ENCODE data around the gene EMID1. TPM values are rescaled to one million over a fixed set of nuclear protein-coding genes. Genes with fewer than 3 reads are reported as not detected.

The EMID1 gene
- polyA plus RNA-seq, 1 of the 3 experiments (the other 2 are of a cell fraction) = 1.1 TPM

DNA sequence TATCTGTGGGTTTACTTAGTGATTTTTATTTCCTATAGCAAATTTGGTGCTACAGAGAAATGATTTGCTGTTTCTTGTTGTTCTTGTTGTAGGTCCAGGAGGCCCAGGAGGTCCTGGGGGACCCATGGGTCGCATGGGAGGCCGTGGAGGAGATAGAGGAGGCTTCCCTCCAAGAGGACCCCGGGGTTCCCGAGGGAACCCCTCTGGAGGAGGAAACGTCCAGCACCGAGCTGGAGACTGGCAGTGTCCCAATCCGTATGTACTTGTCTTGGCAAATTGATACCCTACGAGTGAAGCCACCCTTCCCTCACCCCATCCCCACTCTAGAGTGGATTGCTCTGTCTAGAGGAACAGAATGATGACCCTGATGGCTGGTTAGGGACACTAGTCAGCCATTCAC, 92.9 kb downstream of the EMID1 start:
- Histone ChIP-seq H3K4me3 (ENCODE audit: low read depth in 2 of 2, low read length in 1 of 2) (no peak overlapping the region), H3K36me3 (replicated peaks in 1 of 2; ENCODE audit: control insufficient read depth in 1 of 2, insufficient read depth in 2 of 2, low read length in 1 of 2) (peaks cover 50 to 60% of the 10 kb centered on the region in 2 experiments), H3K9me3 (no peaks in the 10 kb centered on the region), H4K20me1 (ENCODE audit: insufficient read depth) (peaks cover 25% of the 10 kb centered on the region; the same call in 1 of the 2 replicates), H3K9ac (no peak overlapping the region), H3K4me2 (no peak overlapping the region), H3K27ac (ENCODE audit: low read depth in 2 of 2, low read length in 1 of 2) (no peak overlapping the region), H3F3A (replicated peaks; ENCODE audit: insufficient read depth) (peaks cover 56% of the 10 kb centered on the region), H3K27me3 (ENCODE audit: insufficient read depth) (no peaks in the 10 kb centered on the region), H2AFZ (ENCODE audit: low read depth) (no peak overlapping the region), H3K9me2 (no peaks in the 10 kb centered on the region), H3K4me1 (ENCODE audit: control insufficient read depth in 1 of 2, insufficient read depth in 2 of 2, low read depth in 1 of 2, low read length in 1 of 2) (peaks cover 0 to 16% of the 10 kb centered on the region in 2 experiments; a peak in 1 of 4 replicates), H3K79me2 (ENCODE audit: insufficient read depth) (peaks cover 13% of the 10 kb centered on the region; the same call in 1 of the 2 replicates)
- ChIA-PET CTCF (interaction anchor here (1.0 to 2.2 kb wide), 3 partner anchors 8 to 60 kb away, joined by 5 to 7 read pairs (median 6); partner anchors contain the start of gene GAS2L1), POLR2A (no interaction called here)
- DNase-seq = no peak
- TF ChIP-seq JUND (IDR thresholded peaks at IDR 0.05) = no peak
- WGBS (ENCODE audit: low lambda C conversion rate) = 91% methylated on average over 8 of the region's 8 CpGs

DNA sequence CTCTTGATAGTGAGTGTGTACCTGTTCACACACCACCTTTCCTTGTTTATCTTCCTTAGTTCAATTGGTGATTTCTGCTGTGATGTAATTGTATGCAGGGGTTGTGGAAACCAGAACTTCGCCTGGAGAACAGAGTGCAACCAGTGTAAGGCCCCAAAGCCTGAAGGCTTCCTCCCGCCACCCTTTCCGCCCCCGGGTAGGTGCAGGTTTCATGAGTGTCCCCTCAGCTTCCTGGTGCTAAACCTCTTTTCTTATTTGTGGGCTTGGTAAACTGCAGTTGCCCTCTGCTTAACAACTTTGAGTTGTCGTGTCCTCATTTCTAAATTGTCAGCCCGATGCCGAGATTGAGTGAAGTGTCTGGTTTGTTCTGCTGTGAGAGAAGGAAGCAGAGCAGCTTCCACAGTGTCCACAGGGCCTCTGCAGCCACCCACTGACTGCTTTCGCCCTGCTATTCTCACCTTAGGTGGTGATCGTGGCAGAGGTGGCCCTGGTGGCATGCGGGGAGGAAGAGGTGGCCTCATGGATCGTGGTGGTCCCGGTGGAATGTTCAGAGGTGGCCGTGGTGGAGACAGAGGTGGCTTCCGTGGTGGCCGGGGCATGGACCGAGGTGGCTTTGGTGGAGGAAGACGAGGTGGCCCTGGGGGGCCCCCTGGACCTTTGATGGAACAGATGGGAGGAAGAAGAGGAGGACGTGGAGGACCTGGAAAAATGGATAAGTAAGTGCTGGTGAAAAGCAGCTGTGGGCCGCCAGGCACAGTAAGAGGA, 93.6 kb downstream of the EMID1 start:
- Histone ChIP-seq H2AFZ (ENCODE audit: low read depth) (no peak overlapping the region), H3K9me3 (no peaks in the 10 kb centered on the region), H3K4me3 (ENCODE audit: low read depth in 2 of 2, low read length in 1 of 2) (no peak overlapping the region), H3K36me3 (replicated peaks in 1 of 2; ENCODE audit: control insufficient read depth in 1 of 2, insufficient read depth in 2 of 2, low read length in 1 of 2) (peaks cover 44 to 60% of the 10 kb centered on the region in 2 experiments), H3K9me2 (no peaks in the 10 kb centered on the region), H4K20me1 (ENCODE audit: insufficient read depth) (peaks cover 25% of the 10 kb centered on the region; the same call in 1 of the 2 replicates), H3K79me2 (ENCODE audit: insufficient read depth) (0 out of 2 replicates have a peak, but pooled peaks cover 6% of the 10 kb centered on the region), H3K27me3 (ENCODE audit: insufficient read depth) (no peaks in the 10 kb centered on the region), H3K4me2 (no peak overlapping the region), H3K9ac (no peak overlapping the region), H3K27ac (ENCODE audit: low read depth in 2 of 2, low read length in 1 of 2) (no peak overlapping the region), H3K4me1 (ENCODE audit: control insufficient read depth in 1 of 2, insufficient read depth in 2 of 2, low read depth in 1 of 2, low read length in 1 of 2) (peaks cover 0 to 16% of the 10 kb centered on the region in 2 experiments; a peak in 1 of 4 replicates), H3F3A (replicated peaks; ENCODE audit: insufficient read depth) (peaks cover 56% of the 10 kb centered on the region)
- CTCF ChIA-PET = interaction anchor here (1.8 kb wide), 1 partner anchor 14 kb away, joined by 5 read pairs; no protein-coding TSS in a partner anchor
- no peak for TF ChIP-seq FOXM1 (IDR thresholded peaks at IDR 0.05; ENCODE audit: low read depth)
- TF ChIP-seq, protein P1, sequence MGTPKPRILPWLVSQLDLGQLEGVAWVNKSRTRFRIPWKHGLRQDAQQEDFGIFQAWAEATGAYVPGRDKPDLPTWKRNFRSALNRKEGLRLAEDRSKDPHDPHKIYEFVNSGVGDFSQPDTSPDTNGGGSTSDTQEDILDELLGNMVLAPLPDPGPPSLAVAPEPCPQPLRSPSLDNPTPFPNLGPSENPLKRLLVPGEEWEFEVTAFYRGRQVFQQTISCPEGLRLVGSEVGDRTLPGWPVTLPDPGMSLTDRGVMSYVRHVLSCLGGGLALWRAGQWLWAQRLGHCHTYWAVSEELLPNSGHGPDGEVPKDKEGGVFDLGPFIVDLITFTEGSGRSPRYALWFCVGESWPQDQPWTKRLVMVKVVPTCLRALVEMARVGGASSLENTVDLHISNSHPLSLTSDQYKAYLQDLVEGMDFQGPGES (IDR thresholded peaks at IDR 0.05; ENCODE audit: low read depth, low read length) = no peak
- TF ChIP-seq TCF12 (IDR thresholded peaks at IDR 0.05) = no peak
- no peak for TF ChIP-seq CHD2 (IDR thresholded peaks at IDR 0.05; ENCODE audit: low read length, partially characterized antibody)
- no peak for TF ChIP-seq YY1 (IDR thresholded peaks at IDR 0.05; ENCODE audit: low read depth)
- TF ChIP-seq SMC3 (IDR thresholded peaks at IDR 0.05; ENCODE audit: low read depth, low read length) = no peak
- no peak for TF ChIP-seq RFX5 (IDR thresholded peaks at IDR 0.05; ENCODE audit: low read length)
- no peak for TF ChIP-seq GABPA (IDR thresholded peaks at IDR 0.05; ENCODE audit: low read depth)
- TF ChIP-seq POLR2AphosphoS5 (IDR thresholded peaks at IDR 0.05; ENCODE audit: low read depth, low read length) = no peak
- TF ChIP-seq RCOR1 (IDR thresholded peaks at IDR 0.05; ENCODE audit: low read length) = no peak
- TF ChIP-seq NFIC (IDR thresholded peaks at IDR 0.05; ENCODE audit: borderline replicate concordance) = no peak
- 95% methylated on average over 19 of the region's 19 CpGs for WGBS (ENCODE audit: low lambda C conversion rate)
- POLR2A ChIA-PET = no interaction called here
- no peak for DNase-seq
